GM18867 (cell line): Measurements from ENCODE around the gene PLXNB3.
"Not testable (repeated sequence)": the region's sequence is repeated elsewhere in the genome, so short reads cannot be mapped to it uniquely, and the experiment has no call there.

Experiments used
- ATAC-seq: cut with Tn5 transposase; IDR thresholded peaks from one replicate; pipeline ENCODE4 v1.9.1; 2021; ENCODE audit warnings: mild to moderate bottlenecking, moderate library complexity; ENCODE audit not compliant: unreplicated experiment

Gene PLXNB3

GRCh38 chrX:153763989-153764755 is at the start of gene PLXNB3:
Gene PLXNB3, plus strand, starts transcription at chrX:153764249. Its CDS starts 1,287 bp downstream, at chrX:153765536.
- ATAC-seq = peak; percentile 76

GRCh38 chrX:153714256-153714655 is 49.8 kb upstream of the PLXNB3 start:
- ATAC-seq = no peak

- no peak for ATAC-seq
Observed at GRCh38 chrX:153717445-153717844, 46.6 kb upstream of the PLXNB3 start.

GRCh38 chrX:153719238-153719637 is 44.8 kb upstream of the PLXNB3 start:
- ATAC-seq = no peak

- no peak for ATAC-seq
Observed at GRCh38 chrX:153719701-153720100, 44.3 kb upstream of the PLXNB3 start.

GRCh38 chrX:153722704-153723350 is 41.2 kb upstream of the PLXNB3 start:
- no peak for ATAC-seq

- peak; percentile 24 for ATAC-seq
Observed at GRCh38 chrX:153723351-153724251, 40.4 kb upstream of the PLXNB3 start.

GRCh38 chrX:153724252-153725038 is 39.6 kb upstream of the PLXNB3 start, which contains the start of the genes ABCD1 and BCAP31:
Gene ABCD1, plus strand, starts transcription at chrX:153724856. Its CDS starts 411 bp downstream, at chrX:153725267.
Gene BCAP31, minus strand, starts transcription at chrX:153724387. Its CDS starts 1,143 bp downstream, at chrX:153723244.
- peak; percentile 56 for ATAC-seq

- ATAC-seq = peak; percentile 1
Observed at GRCh38 chrX:153725039-153725831, 38.8 kb upstream of the PLXNB3 start.

- no peak for ATAC-seq
Observed at GRCh38 chrX:153725832-153726285, 38.2 kb upstream of the PLXNB3 start.

GRCh38 chrX:153726286-153727122 is 37.5 kb upstream of the PLXNB3 start:
- peak; percentile 49 for ATAC-seq

- no peak for ATAC-seq
Observed at GRCh38 chrX:153727123-153727931, 36.7 kb upstream of the PLXNB3 start.

GRCh38 chrX:153728095-153728494 is 36.0 kb upstream of the PLXNB3 start:
- no peak for ATAC-seq

- ATAC-seq = no peak
Observed at GRCh38 chrX:153728951-153729631, 35.0 kb upstream of the PLXNB3 start.

- ATAC-seq = not testable (repeated sequence)
Observed at GRCh38 chrX:153730115-153730514, 33.9 kb upstream of the PLXNB3 start.

GRCh38 chrX:153731117-153731844 is 32.8 kb upstream of the PLXNB3 start:
- ATAC-seq = no peak
